Superior temporal gyrus (tissue), 1 donor: ENCODE results near the gene ZNF22.
"Not testable (repeated sequence)": the region's sequence is repeated elsewhere in the genome, so short reads cannot be mapped to it uniquely, and the experiment has no call there.

ENCODE experiments used
- DNase-seq: peaks from one replicate; pipeline ENCODE4 v3.0.0-alpha.2; 2016; ENCODE audit errors: extremely low spot score

ZNF22 gene

DNA sequence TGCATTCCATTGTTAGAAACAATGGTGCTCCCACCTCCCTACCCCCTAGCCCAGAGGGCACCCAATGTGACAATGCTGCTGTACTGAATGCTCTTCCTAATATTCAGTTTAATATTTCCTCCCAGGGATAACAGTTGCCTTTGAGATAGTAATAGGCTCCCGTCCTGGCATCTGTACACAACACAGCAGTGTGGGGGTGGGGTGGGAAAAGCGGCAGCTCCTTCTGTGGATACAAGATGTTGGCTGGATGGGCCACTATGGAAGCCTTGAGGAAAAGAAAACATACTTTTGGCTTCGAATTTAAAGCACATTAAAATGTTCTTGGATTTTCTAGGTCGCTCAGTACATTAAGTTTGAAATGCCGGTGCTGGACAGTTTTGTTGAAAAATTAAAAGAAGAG, 9.2 kb upstream of the ZNF22 start:
- no peak for DNase-seq

DNA sequence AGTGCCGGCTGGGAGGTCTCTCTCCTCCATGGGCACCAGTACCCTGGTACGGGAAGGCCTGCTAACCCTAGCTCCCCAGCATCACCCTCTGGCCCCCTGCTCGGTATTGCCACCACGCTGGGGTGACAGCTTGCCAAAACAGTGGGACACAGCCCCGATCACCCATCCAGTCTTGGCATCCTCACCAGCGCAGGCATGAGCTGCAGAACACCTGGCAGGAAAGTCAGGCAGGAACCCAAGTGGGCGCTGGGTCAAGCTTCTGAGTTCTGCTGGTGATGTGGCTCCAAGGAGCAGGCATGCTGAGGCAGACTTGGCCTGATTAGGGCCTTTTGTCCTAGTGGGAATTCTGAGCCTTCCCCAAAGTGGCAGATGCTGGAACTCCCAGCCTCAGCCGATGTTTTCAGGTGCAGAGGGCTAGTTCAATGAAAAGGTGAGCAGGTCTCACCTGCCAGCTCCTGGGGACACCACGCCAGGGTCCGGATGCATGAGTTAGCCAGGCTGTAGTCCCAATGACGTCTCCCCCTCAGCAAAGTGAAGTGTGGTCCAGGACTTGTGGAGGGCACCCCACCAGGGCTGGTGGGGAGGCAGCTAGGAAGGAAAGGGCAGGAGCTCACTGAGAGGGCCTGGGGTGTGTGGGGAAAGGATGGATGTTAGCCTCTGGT, 8.5 kb upstream of the ZNF22 start:
- DNase-seq: no peak

DNA sequence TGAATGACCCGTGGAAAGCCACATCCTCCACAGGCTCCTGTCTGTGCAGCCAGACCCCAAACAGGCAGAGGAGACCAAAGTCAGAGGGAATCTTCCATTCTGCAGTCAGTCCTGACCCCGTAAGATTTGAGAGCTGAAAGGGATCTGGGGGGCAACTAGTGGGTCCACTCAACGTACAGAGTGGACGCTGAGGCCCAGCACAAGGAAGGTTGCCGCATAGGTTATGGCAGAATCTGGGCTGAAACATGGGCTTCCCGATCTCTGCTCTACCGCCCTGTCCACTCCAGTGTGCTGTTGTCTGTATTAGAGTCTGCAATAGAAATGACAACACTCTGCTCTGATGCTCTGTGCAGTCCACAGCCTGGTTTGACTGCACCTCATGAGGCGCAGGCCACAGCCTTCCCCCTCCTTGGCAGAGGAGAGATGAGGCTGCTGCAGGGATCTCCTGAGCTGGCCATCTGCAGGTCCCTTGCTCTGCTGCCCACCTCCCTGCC, 7.9 kb upstream of the ZNF22 start:
- no peak for DNase-seq

DNA sequence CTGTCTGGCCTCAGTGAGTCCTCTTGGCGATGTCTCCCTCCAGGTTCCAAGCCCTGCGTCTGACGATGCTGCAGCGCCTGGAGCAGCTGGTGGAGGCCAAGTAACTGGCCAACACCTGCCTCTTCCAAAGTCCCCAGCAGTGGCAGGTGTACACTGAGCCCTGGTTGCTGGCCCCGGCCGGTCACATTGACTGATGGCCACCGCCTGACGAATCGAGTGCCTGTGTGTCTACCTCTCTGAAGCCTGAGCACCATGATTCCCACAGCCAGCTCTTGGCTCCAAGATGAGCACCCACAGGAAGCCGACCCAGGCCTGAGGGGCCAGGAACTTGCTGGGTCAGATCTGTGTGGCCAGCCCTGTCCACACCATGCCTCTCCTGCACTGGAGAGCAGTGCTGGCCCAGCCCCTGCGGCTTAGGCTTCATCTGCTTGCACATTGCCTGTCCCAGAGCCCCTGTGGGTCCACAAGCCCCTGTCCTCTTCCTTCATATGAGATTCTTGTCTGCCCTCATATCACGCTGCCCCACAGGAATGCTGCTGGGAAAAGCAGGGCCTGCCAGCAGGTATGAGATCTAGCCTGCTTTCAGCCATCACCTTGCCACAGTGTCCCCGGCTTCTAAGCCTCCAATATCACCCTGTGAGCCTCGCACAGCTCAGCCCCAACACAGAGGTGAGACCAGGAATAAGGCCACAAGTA, 7.3 kb upstream of the ZNF22 start:
- no peak for DNase-seq

DNA sequence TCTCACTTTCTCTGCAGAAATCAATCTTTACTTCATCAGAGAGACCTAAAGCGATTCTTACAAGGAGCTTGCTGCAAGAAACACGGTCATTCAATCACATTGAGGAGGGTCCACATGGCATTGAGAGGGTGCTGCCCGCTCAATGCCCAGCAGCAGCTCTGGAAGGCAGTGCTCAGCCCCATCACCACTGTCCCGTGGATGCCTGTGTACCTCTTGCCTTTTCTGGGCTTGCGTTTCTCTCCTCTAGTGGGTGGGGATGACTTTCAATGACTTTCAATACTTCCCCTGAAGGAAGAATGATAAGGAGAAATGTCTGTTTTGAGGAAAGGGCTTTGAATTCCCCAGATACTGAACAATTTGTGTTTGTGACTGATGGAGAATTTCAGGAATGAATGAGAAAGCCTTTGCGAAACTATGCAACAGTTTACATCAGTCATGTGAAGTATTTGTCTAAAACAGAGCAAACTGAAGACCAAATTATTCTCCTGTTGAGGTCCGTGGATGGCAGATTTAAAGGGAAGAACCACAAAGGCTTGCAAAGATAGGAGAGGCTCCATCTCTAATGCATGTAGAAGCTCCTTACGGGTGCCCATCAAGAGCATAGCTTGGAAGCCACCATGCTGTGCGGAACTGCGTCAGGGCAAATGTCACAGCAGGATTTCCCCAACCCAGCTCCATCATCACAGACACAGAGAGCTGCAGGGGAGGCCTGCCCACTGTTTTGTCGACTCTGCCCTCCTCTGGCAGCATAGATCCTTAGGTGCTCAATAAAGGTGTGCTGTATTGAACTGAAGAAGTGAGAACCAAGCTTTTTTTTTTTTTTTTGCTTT, 6.6 kb upstream of the ZNF22 start:
- no peak for DNase-seq

DNA sequence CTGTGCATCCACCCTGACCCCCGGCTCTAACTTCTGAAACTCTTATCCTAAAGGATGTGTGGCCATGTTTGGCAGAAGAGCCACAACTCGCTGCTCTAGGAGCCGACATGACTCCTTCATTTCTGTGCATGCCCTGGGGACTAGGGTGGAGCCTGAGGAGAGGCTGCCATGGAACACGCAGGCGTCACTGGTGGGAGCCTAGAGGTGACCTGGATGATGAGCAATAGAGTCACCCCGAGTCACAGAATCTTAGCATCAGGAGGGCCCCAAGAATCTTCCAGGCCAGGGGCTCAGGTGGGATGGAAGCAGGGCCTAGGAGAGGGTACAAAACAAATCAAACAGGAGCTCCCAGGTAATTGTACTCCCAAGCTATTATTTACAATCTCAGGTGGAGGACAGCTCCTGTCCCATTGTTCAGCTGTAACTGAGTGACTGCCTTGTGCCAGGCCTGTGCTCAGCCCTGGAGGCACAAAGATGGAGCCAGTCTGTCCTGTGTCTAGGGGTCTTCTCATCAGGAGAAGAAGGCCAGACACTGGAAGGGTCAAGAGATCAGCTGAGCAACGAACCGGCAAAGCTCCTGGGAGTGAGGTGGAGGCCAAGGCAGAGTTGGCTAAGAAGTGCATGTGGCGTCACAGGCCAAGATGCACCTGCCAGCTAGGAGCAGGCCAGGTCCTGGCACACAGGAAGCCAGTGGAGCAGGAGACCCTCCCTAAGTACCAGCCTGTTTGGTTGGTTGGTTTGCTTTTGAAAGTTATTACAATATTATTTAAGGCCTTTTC, 5.8 kb upstream of the ZNF22 start:
- no peak for DNase-seq

DNA sequence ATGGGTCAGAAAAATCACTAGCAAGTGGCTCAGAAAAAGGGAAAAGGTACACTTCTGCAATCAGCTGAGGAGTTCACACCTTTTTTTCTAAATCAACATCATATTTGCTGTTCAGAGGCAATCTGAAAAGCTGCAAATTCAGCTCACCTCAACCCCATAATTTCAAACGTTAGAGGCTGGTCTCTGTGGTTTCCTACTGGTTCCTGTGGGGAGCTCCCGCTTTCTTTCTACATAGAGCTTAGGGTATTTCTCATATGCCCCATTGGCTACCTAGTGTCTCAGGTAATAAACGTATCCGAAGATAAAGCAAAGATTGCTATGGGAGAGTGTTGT, 5.2 kb upstream of the ZNF22 start:
- DNase-seq: no peak

DNA sequence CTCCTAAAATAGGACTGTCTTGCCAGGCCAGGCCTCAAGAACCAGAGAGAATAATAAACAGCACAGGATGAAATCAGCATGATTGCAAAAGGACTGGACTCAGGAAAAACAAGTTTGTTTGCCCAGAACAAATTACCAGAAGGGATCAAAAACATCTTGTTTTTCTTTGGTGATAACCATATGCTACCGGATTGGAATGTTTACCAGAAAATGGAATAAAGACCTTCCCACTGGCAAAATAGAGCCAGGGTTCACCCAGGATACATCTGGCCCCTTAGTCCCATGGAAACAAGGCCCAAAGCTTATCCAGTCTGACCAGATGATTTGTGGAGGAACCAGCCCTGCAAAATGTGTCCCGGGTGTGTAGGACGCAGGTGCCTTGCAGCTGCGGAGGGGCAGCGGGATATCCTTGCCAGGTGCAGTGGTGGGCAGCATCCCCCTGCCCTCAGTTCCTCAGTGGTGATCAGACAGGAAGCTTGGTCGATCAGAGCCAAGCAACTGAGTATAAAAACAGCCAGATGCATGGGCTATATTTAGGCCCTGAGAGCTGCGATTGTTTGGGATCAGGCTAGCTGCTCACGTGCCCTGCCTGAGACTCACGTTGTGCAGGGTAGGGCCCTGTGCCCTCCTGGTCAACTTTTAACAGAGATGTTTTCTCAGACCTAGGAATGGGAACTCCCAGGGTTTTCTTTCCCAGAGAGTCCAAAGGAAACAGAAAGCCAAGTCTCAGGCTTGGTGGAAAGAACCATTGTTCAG, 4.6 kb upstream of the ZNF22 start:
- DNase-seq: peak; percentile 80

DNA sequence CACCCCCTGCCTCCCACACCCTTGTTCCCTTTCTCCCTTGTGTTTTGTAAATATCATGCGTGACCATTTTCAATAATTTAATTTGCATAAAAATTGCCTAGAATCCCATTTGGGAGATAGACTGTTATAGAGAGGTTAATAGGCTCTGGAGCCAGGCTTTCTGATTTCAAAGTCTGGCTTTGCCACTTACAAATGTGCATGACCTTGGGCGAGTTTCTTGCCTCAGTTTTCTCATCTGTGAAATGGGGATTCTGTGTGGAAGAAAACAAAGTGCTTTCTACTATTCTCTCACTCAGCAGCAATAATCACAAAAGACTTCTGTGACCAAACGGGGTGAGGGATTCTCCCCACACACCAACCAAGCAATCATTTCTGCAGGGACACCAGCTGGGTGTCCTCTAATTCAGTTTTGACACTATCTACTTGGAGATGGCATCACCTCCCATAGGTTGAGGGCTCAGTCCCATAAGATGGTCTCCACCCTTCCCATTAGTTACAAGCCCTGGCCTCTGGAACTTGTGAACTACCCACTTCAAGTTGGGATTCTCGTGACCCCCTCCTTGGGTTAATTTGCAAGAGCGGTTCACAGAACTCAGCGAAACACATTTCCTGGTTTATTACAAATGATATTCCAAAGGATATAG, 3.5 kb upstream of the ZNF22 start:
- no peak for DNase-seq

DNA sequence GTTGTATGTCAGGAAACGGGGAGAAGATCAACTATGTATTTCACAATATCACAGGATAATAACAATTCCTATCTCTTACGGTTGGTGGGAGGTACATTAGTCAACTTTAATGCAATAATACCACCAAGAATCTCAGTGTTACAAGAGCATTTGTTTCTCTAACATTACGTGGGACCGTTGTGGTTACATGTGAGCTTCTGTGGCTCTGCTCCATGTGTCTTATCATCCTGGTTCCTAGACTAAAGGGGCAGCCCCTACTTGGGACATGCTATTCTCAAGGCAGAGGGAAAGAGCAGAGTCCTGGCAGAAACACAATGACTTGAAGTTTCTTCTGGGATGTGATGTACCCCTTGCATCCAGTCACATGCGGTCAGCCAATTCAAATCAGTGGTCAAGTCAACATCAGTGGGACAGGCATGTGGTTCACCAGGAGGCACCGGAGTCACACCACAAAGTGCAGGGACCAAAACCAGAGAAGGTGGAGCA, 2.5 kb upstream of the ZNF22 start:
- DNase-seq: no peak

DNA sequence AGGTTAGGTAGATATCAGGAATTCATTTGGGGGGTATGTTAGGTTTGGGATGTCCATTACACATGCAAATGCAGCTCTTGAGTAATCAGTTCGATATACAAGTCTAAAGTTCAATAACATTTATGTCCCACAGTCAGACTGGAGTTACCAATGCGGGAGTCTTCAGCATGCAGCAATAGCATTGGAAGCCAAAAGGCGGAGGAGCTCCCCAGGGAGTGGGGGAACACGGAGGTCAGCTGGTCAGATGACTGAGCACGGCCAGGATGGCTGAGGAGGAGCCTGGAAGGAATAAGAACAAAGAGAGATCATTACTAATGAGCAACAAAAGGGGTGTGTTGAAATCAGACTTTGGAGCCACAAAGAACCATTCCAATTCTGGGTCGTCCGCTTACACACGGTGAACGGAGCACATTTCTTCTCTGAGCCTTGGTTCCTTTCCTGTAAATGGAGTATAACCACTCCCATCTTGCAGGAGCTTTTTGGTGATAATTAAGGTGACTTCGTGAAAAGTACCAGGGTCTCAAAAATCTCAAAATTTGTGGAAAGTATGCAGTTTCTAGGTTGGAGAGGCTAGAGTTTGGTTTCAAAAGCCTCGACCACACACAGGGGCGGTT, 478 bp upstream of the ZNF22 start:
- DNase-seq: no peak

DNA sequence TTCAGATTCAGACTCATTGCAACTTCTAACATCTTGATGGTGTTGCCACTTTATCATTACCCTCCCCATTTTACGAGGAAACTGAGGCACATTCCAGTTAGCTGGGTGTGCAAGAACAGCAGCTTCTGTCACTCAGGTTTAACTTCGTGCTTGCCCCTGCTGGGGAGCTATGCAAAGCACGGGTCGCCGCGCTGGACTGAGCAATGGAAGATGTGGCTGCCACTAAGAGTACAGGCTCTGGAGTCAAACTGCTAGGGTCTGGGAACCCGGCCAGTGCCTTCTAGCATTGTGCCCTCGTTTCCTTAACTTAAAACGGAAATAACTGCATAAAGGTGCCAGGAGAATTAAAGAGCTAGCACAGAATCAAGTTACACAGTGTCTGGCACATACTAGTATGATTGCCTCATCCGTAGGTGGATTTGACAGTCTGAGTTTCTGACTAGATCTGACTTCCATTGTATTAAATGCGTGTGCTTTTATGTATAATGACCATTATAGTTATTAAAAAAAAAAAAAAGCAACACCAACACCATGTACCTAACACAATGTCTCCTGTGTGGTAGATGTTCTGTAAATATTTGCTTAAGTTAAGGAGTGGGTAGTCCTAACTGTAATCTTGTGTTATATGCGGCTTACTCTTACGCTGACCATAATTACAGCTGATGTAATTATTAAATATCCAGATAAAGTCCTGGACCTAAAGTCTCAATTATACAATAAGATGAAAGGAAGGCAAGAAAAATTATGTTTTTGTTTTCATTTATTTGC, 842 bp downstream of the ZNF22 start:
- peak; percentile 66 for DNase-seq

DNA sequence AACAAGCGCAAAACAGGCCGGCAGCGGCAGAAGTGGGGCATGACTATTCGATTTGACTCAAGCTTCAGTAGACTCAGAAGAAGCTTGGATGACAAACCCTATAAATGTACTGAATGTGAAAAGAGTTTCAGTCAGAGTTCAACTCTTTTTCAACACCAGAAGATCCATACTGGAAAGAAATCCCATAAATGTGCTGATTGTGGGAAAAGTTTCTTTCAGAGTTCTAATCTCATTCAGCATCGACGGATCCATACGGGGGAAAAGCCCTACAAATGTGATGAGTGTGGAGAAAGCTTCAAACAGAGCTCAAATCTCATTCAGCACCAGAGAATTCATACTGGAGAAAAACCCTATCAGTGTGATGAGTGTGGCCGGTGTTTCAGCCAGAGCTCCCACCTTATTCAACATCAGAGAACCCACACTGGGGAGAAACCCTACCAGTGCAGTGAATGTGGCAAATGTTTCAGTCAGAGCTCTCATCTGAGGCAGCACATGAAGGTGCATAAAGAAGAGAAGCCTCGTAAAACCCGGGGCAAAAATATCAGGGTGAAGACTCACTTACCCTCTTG, 2.8 kb downstream of the ZNF22 start:
- DNase-seq: no peak

DNA sequence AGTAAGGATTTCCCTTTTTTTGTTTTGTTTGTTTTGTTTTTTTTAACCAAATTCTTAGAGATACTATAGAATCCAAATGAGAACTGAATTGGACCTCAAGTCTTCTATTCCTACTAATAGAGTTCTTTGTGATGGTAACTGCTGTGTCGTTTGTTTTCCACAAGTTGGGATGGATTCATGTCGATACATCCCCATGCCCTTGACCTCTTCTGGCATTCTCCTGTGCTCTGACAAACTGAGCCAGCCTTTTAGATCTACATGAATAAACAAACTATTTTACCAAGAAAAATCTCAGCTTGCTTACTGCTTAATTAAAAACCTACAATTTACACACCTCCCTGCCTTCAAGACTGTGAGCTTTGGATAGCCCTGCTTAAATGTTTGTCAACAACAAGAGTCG, 3.9 kb downstream of the ZNF22 start:
- DNase-seq: no peak

DNA sequence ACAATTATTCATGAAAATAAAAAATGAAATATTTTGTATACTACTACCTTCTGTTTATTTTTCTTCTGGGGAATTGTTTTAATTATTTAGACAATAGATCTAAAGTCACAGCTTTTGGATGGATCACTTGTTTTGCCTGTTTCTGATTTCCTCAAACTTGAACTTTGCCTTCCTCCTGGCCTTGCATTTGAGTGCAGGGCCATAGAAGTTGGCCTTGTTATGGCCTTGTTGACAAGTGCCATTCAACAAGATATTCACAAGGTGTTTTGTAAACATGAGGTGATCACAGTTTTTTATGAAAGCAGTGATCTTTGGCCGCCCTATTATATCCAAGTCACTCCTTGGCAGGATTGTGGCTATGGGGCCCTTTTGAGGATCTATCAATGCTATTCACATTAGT, 4.6 kb downstream of the ZNF22 start:
- no peak for DNase-seq

DNA sequence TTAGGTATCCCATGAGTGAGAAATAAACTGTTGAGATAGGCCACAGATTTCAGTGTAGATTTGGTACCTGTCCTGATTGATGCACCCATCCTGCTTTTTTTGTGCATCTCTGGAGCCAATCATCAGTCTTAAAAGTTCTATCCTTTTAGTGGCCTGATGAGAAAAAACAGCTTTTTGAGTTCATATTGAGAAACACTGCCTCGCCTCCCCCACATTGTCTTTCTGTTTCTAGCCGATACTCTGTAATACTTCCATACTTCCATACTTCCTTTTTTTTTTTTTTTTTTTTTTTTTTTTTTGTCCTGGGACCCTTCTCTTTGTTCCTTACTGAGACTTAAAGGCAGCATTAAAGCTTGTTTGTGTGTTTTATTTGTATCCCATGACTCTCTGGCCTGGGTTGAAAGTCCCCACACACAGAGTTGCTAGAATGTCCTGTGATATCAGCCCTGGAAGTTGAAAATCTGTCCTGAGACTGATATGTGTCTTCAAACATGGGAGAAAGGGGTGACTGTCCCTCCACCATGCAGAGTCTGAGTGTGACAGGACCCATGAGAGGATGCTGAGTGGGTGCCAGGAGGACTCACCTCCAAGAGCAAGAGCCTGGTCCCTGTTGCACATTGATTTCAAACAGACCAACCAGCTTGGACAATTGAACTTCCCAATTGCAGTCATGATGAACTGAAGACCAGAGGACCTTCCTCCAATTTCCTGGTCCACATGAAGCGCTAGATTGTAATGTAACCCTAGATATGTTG, 5.7 kb downstream of the ZNF22 start:
- no peak for DNase-seq

DNA sequence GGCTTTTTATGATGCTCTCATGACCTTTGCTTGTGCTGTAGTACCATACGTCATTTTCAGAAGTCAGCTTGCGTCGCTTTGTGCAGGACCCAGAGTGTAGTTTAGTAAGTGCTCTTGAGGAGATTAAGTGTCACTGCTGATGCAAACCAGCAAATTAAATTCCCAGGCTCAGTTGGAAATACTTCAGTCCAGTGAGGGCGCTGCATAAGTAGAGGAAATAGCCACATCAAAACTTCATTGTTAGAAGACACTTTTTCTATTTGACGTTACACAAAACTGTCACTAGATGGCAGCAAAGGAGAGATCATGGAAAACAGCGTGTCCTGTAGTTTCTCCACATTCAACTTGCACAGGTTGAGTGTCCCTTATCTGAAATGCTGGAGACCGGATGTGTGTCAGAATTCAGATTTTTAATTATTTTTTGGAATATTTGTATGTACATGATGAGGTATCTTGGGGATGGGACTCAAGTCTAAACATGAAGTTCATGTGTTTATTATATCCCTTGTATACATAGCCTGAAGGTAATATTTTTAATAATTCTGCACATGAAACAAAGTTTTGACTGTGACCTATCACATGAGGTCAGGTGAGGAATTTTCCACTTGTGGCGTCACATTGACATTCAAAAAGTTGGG, 7.9 kb downstream of the ZNF22 start:
- peak; percentile 96 for DNase-seq

DNA sequence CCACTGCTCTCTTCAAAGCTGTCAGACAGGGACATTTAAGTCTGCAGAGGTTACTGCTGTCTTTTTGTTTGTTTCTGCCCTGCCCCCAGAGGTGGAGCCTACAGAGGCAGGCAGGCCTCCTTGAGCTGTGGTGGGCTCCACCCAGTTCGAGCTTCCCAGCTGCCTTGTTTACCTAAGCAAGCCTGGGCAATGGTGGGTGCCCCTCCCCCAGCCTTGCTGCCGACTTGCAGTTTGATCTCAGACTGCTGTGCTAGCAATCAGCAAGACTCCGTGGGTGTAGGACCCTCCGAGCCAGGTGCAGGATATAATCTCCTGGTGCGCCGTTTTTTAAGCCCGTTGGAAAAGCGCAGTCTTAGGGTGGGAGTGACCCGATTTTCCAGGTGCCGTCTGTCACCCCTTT, 13.8 kb downstream of the ZNF22 start:
- DNase-seq: not testable (repeated sequence)
